Measurements from ENCODE around the gene SLC30A1.

Gene SLC30A1

DNA sequence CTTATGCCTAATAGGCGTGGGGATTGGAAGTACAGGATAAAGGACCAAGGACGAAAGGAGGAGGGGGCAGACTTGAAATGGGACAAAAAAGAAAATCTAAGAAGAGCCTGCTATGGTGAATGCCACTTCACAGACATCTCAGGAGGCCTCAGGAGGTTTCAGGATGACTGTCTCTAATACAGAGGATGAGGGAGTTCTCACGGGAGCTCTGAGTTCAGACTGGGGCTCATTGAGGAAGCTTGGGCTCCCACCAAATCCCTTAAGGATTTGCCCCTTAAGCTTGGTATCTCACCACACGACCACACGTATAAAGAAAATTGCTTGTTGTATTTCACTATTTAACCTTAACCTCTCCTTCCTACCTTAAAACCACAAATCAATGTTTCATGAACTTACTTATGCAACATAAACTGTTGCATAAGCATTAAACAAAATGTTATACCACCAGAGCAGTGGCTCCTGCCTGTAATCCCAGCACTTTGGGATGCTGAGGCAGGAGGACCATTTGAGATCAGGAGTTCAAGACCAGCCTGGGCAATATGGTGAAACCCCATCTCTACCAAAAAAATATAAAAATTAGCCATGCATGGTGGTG, 12.4 kb downstream of the SLC30A1 start:
- TF ChIP-seq EZH2 (IDR thresholded peaks at IDR 0.05), result no peak
- DNase-seq (ENCODE audit: low read depth, low spot score), result no peak
- H3K9me3 ChIP-seq (ENCODE audit: low read depth, low read length), result no peaks in the 10 kb centered on the region
- no peak overlapping the region for H3K9ac ChIP-seq (ENCODE audit: insufficient read length)
- H3K4me3 ChIP-seq, result no peak overlapping the region
- H3K36me3 ChIP-seq (ENCODE audit: insufficient read depth, low read length), result no peaks in the 10 kb centered on the region
- no peak overlapping the region for H3K27ac ChIP-seq

DNA sequence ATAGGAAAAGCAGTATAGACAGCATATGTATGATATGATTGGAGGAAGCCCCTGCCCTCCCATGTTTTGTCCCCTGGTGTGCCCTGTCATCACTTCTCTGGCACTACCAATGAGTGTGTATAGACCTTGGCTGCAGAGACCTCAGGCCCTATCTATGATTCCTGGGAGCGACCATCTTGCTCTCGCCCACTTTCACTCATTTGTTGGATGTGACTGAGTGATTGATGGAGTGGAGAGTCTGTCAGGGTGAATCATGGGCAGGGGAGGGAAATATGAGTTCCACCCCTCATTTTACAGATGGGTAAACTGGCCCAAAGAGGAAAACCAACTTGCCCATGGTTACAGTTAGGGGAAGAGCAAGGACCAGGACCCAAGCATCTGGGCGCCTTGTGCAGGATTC, 14.9 kb downstream of the SLC30A1 start:
- Histone ChIP-seq H3K9me3 (ENCODE audit: low read depth, low read length) (no peaks in the 10 kb centered on the region), H3K4me3 (no peak overlapping the region), H3K9ac (ENCODE audit: insufficient read length) (no peak overlapping the region), H3K27ac (no peak overlapping the region), H3K36me3 (ENCODE audit: insufficient read depth, low read length) (no peaks in the 10 kb centered on the region)
- TF ChIP-seq FOXP2 (optimal IDR thresholded peaks at IDR 0.05; ENCODE audit: control extremely low read depth, extremely low read length, insufficient read depth) (no peak), POLR2AphosphoS5 (IDR thresholded peaks at IDR 0.05; ENCODE audit: borderline replicate concordance, low read depth, low read length) (no peak), EZH2 (IDR thresholded peaks at IDR 0.05) (no peak)
- DNase-seq (ENCODE audit: low read depth, low spot score), result no peak

DNA sequence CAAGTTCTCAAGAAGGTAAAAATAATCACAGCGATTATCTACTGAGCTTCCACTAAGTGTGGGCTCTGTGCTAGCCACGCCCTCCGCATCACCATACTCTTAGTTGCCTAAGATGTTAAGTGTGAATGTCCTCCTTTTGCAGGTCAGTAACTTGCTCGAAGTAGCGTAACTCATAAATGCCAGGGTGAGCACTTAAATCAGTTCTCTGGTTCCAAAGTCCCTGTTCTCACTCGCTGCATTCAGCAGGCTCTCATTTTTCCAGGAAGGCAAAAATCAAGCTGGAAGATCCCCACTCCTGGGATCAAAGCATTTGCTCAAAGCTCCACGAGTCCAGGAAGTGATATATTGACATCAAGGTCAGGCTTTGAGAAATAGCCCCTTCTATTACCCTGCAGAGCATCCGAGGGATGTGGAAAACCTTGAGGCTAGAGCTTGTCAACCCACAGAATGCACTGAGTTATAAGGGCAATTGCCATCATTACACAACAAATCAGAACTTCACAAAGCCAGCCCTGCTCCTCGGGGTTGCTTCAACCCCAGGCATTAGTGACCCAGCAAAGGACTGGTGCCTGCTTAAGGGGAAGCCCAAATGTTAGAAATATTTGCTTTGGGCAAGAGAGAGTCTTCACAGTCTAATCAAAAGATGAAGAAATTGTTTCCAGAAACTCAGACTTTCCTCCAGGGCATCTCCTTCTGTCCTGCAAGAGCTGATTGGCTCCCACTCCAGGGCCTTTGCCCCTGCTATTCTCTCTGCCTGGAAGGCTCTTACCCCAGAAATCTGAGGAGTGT, 19.5 kb downstream of the SLC30A1 start:
- Histone ChIP-seq H3K9me3 (ENCODE audit: low read depth, low read length) (no peaks in the 10 kb centered on the region), H3K36me3 (ENCODE audit: insufficient read depth, low read length) (no peaks in the 10 kb centered on the region), H3K4me3 (no peak overlapping the region), H3K9ac (ENCODE audit: insufficient read length) (no peak overlapping the region), H3K27ac (no peak overlapping the region)
- no peak for DNase-seq (ENCODE audit: low read depth, low spot score)
- TF ChIP-seq POLR2AphosphoS5 (IDR thresholded peaks at IDR 0.05; ENCODE audit: borderline replicate concordance, low read depth, low read length), result no peak
- no peak for TF ChIP-seq EZH2 (IDR thresholded peaks at IDR 0.05)
- TF ChIP-seq FOXP2 (optimal IDR thresholded peaks at IDR 0.05; ENCODE audit: control extremely low read depth, extremely low read length, insufficient read depth), result no peak

DNA sequence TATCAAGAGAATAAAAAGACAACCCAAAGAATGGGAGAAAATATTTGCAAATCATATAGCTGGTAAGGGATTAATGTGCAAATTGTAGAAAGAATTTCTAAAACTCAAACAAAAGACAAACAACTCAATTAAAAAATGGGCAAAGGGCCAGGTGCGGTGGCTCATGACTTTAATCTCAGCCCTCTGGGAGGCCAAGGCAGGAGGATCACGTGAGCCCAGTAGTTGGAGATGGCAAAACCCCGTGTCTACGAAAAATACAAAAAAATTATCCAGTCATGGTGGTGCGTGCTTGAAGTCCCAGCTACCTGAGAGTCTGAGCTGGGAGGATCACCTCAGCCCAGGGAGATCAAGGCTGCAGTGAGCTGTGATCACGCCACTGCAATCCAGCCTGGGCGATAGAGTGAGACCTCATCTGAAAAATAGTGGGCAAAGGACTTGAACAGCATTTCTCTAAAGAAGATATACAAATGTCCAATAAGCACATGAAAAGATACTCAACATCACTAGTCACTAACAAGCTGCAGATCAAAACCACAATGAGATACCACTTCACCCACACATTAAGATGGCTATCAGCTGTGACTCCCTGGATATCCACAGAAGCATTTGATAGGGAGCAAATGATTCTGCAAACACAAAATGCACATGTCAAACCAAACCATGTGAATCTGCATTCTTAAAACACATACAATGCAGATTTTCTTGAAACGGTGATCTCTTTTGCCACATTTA, 20.9 kb downstream of the SLC30A1 start:
- no peaks in the 10 kb centered on the region for H3K9me3 ChIP-seq (ENCODE audit: low read depth, low read length)
- H3K9ac ChIP-seq (ENCODE audit: insufficient read length), result no peak overlapping the region
- DNase-seq (ENCODE audit: low read depth, low spot score), result no peak
- H3K27ac ChIP-seq, result no peak overlapping the region
- H3K36me3 ChIP-seq (ENCODE audit: insufficient read depth, low read length), result no peaks in the 10 kb centered on the region
- no peak overlapping the region for H3K4me3 ChIP-seq
- TF ChIP-seq EZH2 (IDR thresholded peaks at IDR 0.05), result no peak
- no peak for TF ChIP-seq POLR2AphosphoS5 (IDR thresholded peaks at IDR 0.05; ENCODE audit: borderline replicate concordance, low read depth, low read length)
- TF ChIP-seq FOXP2 (optimal IDR thresholded peaks at IDR 0.05; ENCODE audit: control extremely low read depth, extremely low read length, insufficient read depth), result no peak

DNA sequence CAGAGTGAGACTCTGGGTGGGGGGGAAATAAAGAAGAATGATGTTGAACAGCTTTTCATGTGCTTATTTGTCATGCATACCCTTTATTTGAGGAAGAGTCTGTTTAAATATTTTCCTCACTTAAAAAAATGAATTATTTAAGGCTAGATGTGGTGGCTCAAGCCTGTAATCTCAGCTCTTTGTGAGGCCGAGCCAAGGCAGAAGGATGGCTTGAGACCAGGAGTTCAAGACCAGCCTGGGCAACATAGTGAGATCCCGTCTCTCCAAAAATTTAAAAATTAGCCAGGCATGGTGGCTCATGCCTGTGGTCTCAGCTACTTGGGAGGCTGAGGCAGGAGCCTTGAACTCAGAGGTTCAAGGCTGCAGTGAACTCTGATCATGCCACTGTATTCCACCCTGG, 25.4 kb downstream of the SLC30A1 start:
- DNase-seq (ENCODE audit: low read depth, low spot score), result no peak
- H3K9ac ChIP-seq (ENCODE audit: insufficient read length), result no peak overlapping the region
- no peaks in the 10 kb centered on the region for H3K9me3 ChIP-seq (ENCODE audit: low read depth, low read length)
- TF ChIP-seq POLR2AphosphoS5 (IDR thresholded peaks at IDR 0.05; ENCODE audit: borderline replicate concordance, low read depth, low read length) (no peak), FOXP2 (optimal IDR thresholded peaks at IDR 0.05; ENCODE audit: control extremely low read depth, extremely low read length, insufficient read depth) (no peak), EZH2 (IDR thresholded peaks at IDR 0.05) (no peak)
- no peak overlapping the region for H3K4me3 ChIP-seq
- H3K27ac ChIP-seq, result no peak overlapping the region
- no peaks in the 10 kb centered on the region for H3K36me3 ChIP-seq (ENCODE audit: insufficient read depth, low read length)

DNA sequence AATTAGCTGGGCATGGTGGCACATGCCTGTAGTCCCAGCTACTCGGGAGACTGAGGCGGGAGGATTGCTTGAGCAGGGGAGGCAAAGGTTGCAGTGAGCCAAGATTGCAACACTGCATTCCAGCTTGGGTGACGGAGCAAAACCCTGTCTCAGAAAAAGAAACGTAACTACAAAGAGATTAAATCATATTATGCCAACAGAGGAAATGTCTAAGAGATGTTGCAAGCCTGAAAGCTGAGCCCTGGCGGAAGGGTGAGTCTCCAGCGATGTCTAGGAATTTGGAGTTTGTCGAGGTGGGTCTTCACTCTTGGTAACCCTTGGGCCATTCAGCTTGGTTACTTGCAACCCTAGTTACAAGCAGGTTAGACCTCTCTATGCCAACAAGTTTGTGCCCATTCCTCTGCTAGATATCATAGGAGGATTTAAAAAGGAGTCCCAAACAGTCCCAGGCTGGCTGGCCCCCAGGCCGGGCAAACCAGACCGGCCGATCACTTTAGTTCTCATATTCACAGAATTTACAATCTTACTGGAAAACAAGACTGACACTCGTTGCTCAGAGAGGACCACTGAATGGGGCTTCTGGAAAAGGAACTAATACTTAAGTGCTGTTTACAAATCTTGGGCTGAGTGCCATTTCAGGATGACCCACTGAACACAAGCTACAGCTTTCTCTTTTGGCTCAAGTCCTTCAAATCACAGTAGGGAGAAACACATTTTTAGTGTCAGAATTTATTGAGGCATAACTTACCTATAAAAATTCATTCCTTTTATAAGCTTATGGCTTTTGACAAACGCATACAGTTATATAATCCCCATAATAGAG, 27.1 kb downstream of the SLC30A1 start:
- H3K27ac ChIP-seq, result no peak overlapping the region
- TF ChIP-seq EZH2 (IDR thresholded peaks at IDR 0.05), result no peak
- TF ChIP-seq FOXP2 (optimal IDR thresholded peaks at IDR 0.05; ENCODE audit: control extremely low read depth, extremely low read length, insufficient read depth), result no peak
- TF ChIP-seq POLR2AphosphoS5 (IDR thresholded peaks at IDR 0.05; ENCODE audit: borderline replicate concordance, low read depth, low read length), result no peak
- no peak for DNase-seq (ENCODE audit: low read depth, low spot score)
- no peak overlapping the region for H3K9ac ChIP-seq (ENCODE audit: insufficient read length)
- H3K4me3 ChIP-seq, result no peak overlapping the region
- H3K9me3 ChIP-seq (ENCODE audit: low read depth, low read length), result no peaks in the 10 kb centered on the region
- H3K36me3 ChIP-seq (ENCODE audit: insufficient read depth, low read length), result no peaks in the 10 kb centered on the region

DNA sequence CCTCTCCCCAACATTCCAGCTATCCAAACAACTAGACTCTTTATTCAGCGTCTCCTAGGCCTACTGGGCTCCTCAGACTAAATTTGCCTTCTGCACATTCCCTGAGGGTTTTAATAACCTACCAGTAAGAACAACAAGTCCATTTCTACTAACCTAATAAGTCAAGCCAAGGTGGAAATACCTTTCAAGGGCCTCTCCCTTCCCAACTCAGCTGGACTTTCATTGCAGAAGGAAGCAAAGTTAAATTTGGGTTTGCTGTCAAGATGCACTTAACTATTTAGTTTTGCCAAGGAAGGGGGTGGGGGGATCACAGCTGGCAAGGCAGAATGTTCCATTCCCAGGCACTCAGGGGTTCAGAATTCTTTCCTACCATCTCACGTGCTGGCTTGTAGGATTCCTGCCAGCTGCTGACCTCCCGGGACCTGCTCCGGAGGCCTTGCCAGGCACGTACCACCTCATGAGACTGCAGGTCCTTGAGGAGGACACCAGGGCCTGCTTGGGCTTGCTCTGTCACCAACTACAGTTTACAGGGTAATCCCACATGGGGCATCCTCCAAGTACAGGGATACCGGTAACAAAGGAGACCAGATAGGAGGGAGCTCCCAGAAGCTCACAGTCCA, 29.8 kb downstream of the SLC30A1 start:
- Histone ChIP-seq H3K4me3 (no peak overlapping the region), H3K9me3 (ENCODE audit: low read depth, low read length) (no peaks in the 10 kb centered on the region), H3K36me3 (ENCODE audit: insufficient read depth, low read length) (no peaks in the 10 kb centered on the region), H3K27ac (no peak overlapping the region), H3K9ac (ENCODE audit: insufficient read length) (no peak overlapping the region)
- no peak for TF ChIP-seq POLR2AphosphoS5 (IDR thresholded peaks at IDR 0.05; ENCODE audit: borderline replicate concordance, low read depth, low read length)
- no peak for DNase-seq (ENCODE audit: low read depth, low spot score)
